Right cardiac atrium (tissue), 5 donors: ENCODE results near the gene MAML3. TPM values are rescaled to one million over a fixed set of nuclear protein-coding genes. Genes with fewer than 3 reads are reported as not detected.

ENCODE experiments used
- ATAC-seq, 2 donors: fragments of 200-7000 bp; cut with Tn5 transposase; one replicate each; pipeline versions ENCODE4 v1.8.0 to v1.9.1; 2020; ENCODE audit warnings: moderate library complexity in 2 of 2, mild to moderate bottlenecking in 1 of 2
- DNase-seq, 3 donors: peaks; one replicate each; pipeline ENCODE4 v3.0.0-alpha.2; 2020
- H3K27ac ChIP-seq: one replicate; pipeline ENCODE4 v1.5.1; 2013; ENCODE audit warnings: mild to moderate bottlenecking, low read length, control low read depth, moderate library complexity
- H3K27me3 ChIP-seq: one replicate; pipeline ENCODE4 v1.6.1; 2013; ENCODE audit not compliant: control insufficient read depth, insufficient read depth
- H3K4me1 ChIP-seq: one replicate; pipeline ENCODE4 v1.6.1; 2013; ENCODE audit warnings: low read length; ENCODE audit not compliant: control insufficient read depth, insufficient read depth
- H3K4me3 ChIP-seq: one replicate; pipeline ENCODE4 v1.5.1; 2013; ENCODE audit warnings: low read length, control low read depth
- H3K9me3 ChIP-seq: one replicate; pipeline ENCODE4 v1.6.1; 2013; ENCODE audit warnings: low read length; ENCODE audit not compliant: control insufficient read depth
- WGBS: extraction: QIAGEN DNeasy Blood & Tissue Kit; methylation state at CpG from one replicate; pipeline ENCODE4 v1.1.7; 2013; 5-methylcytosine and 5-hydroxymethylcytosine counted together
- intact Hi-C, 4 donors: fragments of 100-400 bp; cut with DNase I; formaldehyde crosslinking; loops; one replicate each; pipeline versions ENCODE4 v1.11.0 to v1.14.0; 2022 to 2023
- polyA plus RNA-seq: library from polyadenylated mRNA; stranded (reverse); fragments of 200-250 nt; gene quantifications from one replicate; pipeline ENCODE4 v1.2.3, GENCODE V29; 2013
- total RNA-seq, 4 donors: library from RNA; stranded (reverse); fragmentation: NEBNext Ultra II Directional; extraction: Animal tissue kit (Norgen Biotek cat#: 25700); gene quantifications; one replicate each; pipeline ENCODE4 v1.2.1, GENCODE V29; 2021
- donor health status: healthy with polysubstance abuse.
- donor health status: DM: no; HTN: yes; CAD: no.
- donor health status: DM: no; HTN: no; CAD: no.
- donor health status: DM: no; HTN: yes; CAD: no; lungs with severe emphysema.
- donor health status: DM: yes; HTN: yes; CAD: no.

The MAML3 gene
- total and polyA plus RNA-seq, 5 donors: 1.6 to 4.2 (median 3.2) TPM

- H3K4me1 ChIP-seq: peaks cover 12% of the 10 kb centered on the region
- no peaks in the 10 kb centered on the region for H3K27me3 ChIP-seq
- ATAC-seq (no peak), DNase-seq (no peak)
- WGBS: 89% methylated on average over 2 of the region's 2 CpGs
- intact Hi-C loops: no loop called here
- H3K9me3 ChIP-seq: no peaks in the 10 kb centered on the region
- H3K27ac ChIP-seq: no peak overlapping the region
- no peak overlapping the region for H3K4me3 ChIP-seq
Measured at GRCh38 chr4:139819082-139819481, 334.9 kb downstream of the MAML3 start.

- WGBS: 92% methylated on average over 6 of the region's 6 CpGs
- Histone ChIP-seq H3K27ac (no peak overlapping the region), H3K4me3 (no peak overlapping the region), H3K27me3 (no peaks in the 10 kb centered on the region), H3K9me3 (no peaks in the 10 kb centered on the region), H3K4me1 (peaks cover 12% of the 10 kb centered on the region)
- intact Hi-C loops: no loop called here
- DNase-seq: peak in 1 of 3 donors; percentile 47
- peak in 1 of 2 donors; percentile 55 for ATAC-seq
Measured at GRCh38 chr4:139817657-139818452, 336.1 kb downstream of the MAML3 start.

GRCh38 chr4:139816856-139817255 lies 337.1 kb downstream of the MAML3 start:
- peaks cover 12% of the 10 kb centered on the region for H3K4me1 ChIP-seq
- 97% methylated on average over 3 of the region's 3 CpGs for WGBS
- H3K27me3 ChIP-seq: no peaks in the 10 kb centered on the region
- H3K9me3 ChIP-seq: no peaks in the 10 kb centered on the region
- no peak overlapping the region for H3K4me3 ChIP-seq
- ATAC-seq: no peak
- intact Hi-C loops: no loop called here
- no peak for DNase-seq
- no peak overlapping the region for H3K27ac ChIP-seq

- Histone ChIP-seq H3K27me3 (no peaks in the 10 kb centered on the region), H3K9me3 (no peaks in the 10 kb centered on the region), H3K27ac (peak overlapping the region; percentile 97), H3K4me3 (peak overlapping the region; percentile 67), H3K4me1 (peaks cover 12% of the 10 kb centered on the region)
- ATAC-seq: peak; percentile 79 to 89
- 9% methylated on average over 24 of the region's 24 CpGs for WGBS
- intact Hi-C loops: no loop called here
- DNase-seq: peak; percentile 32 to 78 (median 70)
Measured at GRCh38 chr4:139815778-139816601, 338.0 kb downstream of the MAML3 start.

DNA sequence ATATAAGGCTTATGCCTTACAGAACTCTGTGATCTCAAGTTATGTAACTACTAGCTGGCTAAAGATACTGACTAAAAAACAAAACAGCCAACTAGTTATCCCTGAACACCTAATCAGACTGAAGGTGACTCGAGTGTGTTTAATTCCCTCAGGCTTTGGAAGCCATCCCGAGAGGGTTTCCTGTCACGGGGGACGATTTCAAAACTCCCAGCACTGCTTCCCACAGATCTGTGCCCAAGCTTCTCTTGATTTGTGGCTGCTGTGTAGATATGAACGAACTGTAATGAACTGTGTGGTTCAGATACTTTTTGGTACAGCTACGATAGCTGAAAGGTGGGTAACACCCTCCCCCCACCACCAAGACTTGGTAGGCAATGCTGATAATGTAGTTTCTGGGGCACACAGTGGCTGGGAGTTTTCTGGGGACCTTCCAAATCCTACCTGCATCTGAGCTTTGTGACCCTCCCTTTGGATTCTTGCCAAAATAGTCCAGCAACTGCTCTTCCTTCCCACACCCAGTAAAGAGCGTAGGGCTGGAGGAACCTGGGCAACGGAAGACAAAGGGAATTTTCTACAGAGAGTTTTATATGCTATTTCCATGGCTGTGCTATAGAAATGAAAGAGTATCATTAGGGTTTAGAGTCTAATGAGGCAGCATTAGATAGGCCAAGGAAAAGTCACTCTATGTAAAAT lies 339.5 kb downstream of the MAML3 start:
- Histone ChIP-seq H3K9me3 (no peaks in the 10 kb centered on the region), H3K4me1 (peaks cover 12% of the 10 kb centered on the region), H3K4me3 (no peak overlapping the region), H3K27me3 (no peaks in the 10 kb centered on the region), H3K27ac (peak overlapping the region; percentile 91)
- WGBS: 28% methylated on average over 8 of the region's 8 CpGs
- intact Hi-C loops: no loop called here
- DNase-seq (no peak), ATAC-seq (peak; percentile 62 to 67)

DNA sequence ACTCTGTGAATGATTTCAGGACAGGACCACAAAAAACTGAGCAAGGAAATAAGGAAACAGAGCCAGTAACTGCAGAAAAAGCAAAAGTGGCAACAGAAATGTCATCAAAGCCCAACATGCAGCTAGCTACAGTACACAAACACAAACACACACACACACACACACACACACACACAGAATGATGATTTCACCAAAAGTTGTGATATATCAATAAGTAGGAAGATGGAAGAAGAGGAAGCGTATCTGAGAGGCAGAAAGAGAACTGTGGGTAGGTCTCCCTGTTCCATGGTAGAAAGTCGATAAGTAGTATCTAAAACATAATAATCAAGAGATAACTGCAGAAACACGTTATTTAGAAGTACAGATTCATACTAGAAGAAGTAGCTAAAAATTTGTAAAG lies 340.1 kb downstream of the MAML3 start:
- DNase-seq (no peak), ATAC-seq (no peak)
- WGBS: 65% methylated on average over 3 of the region's 3 CpGs
- H3K4me1 ChIP-seq: peaks cover 12% of the 10 kb centered on the region
- intact Hi-C loops: no loop called here
- H3K4me3 ChIP-seq: no peak overlapping the region
- no peaks in the 10 kb centered on the region for H3K27me3 ChIP-seq
- no peaks in the 10 kb centered on the region for H3K9me3 ChIP-seq
- no peak overlapping the region for H3K27ac ChIP-seq

DNA sequence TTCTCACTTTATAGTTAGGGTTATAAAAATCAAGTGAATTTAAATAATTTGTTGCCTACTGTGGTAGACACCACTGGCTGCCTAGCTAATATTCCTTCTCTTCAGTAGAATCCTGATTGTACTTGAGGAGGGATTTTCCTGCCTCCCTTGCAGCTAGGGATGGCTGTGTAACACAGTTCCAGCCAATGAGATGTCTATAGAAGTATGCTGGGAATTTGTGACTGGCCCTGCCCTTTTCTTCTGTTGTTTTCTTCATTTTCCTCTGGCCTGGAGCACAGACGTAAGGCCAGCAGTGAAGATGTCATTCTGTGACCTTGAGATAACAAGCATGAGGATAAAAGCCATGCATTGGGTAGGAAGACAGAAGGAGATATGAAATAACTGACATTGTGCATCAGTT lies 343.3 kb downstream of the MAML3 start:
- H3K27me3 ChIP-seq: no peaks in the 10 kb centered on the region
- H3K27ac ChIP-seq: no peak overlapping the region
- H3K4me3 ChIP-seq: no peak overlapping the region
- H3K9me3 ChIP-seq: no peaks in the 10 kb centered on the region
- WGBS: 73% methylated on average over 1 of the region's 1 CpG
- ATAC-seq (no peak), DNase-seq (no peak)
- peaks cover 4% of the 10 kb centered on the region for H3K4me1 ChIP-seq
- intact Hi-C loops: no loop called here

DNA sequence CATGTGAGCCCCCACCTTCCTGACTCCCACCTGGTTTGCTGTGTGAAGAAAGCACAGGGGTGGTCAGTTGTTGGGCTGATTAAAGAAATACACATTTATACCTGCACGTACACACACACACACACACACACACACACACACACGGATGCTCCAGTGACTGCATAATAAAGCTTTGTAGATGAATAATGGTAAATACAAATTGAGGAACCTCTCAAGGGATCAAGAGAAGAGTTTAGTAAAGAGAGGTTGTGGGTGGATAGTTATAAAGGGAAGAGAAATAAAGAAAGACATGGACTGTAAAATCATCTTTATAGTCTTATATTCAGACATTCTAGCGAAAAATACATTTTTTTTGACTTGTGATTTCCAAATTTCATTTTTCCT lies 344.2 kb downstream of the MAML3 start:
- intact Hi-C loops: no loop called here
- 83% methylated on average over 3 of the region's 3 CpGs for WGBS
- DNase-seq: no peak
- H3K9me3 ChIP-seq: no peaks in the 10 kb centered on the region
- ATAC-seq: no peak
- no peak overlapping the region for H3K4me3 ChIP-seq
- no peaks in the 10 kb centered on the region for H3K27me3 ChIP-seq
- H3K4me1 ChIP-seq: peaks cover 4% of the 10 kb centered on the region
- no peak overlapping the region for H3K27ac ChIP-seq

DNA sequence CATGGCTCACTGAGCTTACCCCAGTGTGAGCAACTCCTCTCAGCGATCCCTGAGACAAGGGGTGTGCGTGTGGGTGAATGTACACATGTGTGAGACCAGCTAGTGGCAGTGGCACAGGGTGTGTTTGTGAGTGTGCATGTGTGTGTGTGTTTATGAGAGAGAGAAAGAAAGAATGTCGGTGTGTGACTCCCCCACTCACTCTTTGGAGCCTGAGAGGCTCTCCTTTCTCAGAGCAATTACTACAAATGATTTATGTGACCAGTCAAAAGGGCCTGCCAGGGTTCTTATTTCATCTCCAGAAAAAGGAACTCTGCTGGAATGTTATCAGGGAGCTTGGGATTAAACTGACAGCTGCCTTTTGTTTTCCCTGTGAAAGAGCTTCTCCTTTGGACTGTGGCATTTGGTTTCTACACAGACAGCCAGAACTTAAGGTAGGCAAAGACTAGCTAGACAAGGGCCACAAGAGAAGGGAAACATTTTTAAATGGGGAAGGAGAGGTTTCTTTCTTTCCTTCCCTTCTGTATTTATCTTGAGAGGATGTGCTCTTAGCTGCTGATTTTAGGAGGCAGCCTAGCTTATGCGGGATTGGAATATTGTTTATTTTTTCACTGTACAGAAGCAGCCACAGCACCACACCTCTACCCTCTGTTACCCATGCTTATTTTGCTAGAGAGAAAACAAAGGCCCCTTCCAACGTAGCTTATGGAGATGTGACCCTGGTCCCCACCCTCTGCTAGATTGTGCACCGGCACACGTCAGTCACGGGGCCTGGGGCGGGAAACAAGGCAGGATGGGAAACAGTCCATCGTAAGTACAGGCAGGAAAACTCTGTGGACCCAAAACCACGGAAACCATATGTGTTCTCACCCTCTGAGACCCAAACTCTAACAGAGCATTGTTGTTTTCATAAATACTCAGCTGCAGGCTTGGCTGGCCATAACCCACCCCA lies 344.9 kb downstream of the MAML3 start:
- Histone ChIP-seq H3K4me3 (no peak overlapping the region), H3K27me3 (no peaks in the 10 kb centered on the region), H3K4me1 (no peaks in the 10 kb centered on the region), H3K27ac (peak overlapping the region; percentile 48), H3K9me3 (no peaks in the 10 kb centered on the region)
- ATAC-seq: peak; percentile 45 to 54
- intact Hi-C loops: no loop called here
- 43% methylated on average over 11 of the region's 11 CpGs for WGBS
- DNase-seq: no peak

- WGBS: 55% methylated on average over 4 of the region's 4 CpGs
- Histone ChIP-seq H3K27me3 (no peaks in the 10 kb centered on the region), H3K4me1 (no peaks in the 10 kb centered on the region), H3K27ac (peak overlapping the region; percentile 48), H3K9me3 (no peaks in the 10 kb centered on the region), H3K4me3 (no peak overlapping the region)
- intact Hi-C loops: no loop called here
- DNase-seq (no peak), ATAC-seq (peak in 1 of 2 donors; percentile 40)
Measured at GRCh38 chr4:139808381-139808807, 345.6 kb downstream of the MAML3 start.
